ENCODE measurements around the gene MERTK. TPM values are rescaled to one million over a fixed set of nuclear protein-coding genes. Genes with fewer than 3 reads are reported as not detected.

MERTK gene
- total and polyA plus RNA-seq, 2 of the 13 experiments (the other 11 are each of a cell fraction or from before 2014, with no cell fraction given), result 37.3 to 44.7 TPM

- TF ChIP-seq RERE (CRISPR knock-in tag; IDR thresholded peaks at IDR 0.05; ENCODE audit: low read depth) (peak; percentile 44; the same call in 1 of the 2 replicates), MIER3 (CRISPR knock-in tag; IDR thresholded peaks at IDR 0.05; ENCODE audit: borderline replicate concordance) (no peak), ZNF12 (CRISPR knock-in tag; IDR thresholded peaks at IDR 0.05) (no peak), SAP130 (CRISPR knock-in tag; IDR thresholded peaks at IDR 0.05; ENCODE audit: low read depth) (no peak), ZNF552 (CRISPR knock-in tag; IDR thresholded peaks at IDR 0.05; ENCODE audit: borderline replicate concordance) (no peak), FOXP1 (IDR thresholded peaks at IDR 0.05) (no peak), FOXP1 (CRISPR knock-in tag; IDR thresholded peaks at IDR 0.05) (peak; percentile 28; the same call in 1 of the 2 replicates), ZNF83 (CRISPR knock-in tag; IDR thresholded peaks at IDR 0.05; ENCODE audit: borderline replicate concordance) (no peak), SIN3A (IDR thresholded peaks at IDR 0.05; ENCODE audit: borderline replicate concordance, low read depth, low read length) (no peak), TCF7 (IDR thresholded peaks at IDR 0.05; ENCODE audit: low read depth) (0 out of 2 replicates have a peak, but pooled peaks have one; percentile 10), BRD4 (CRISPR knock-in tag; IDR thresholded peaks at IDR 0.05) (no peak), PRDM10 (CRISPR knock-in tag; IDR thresholded peaks at IDR 0.05; ENCODE audit: low read depth) (no peak), U2AF1 (optimal IDR thresholded peaks at IDR 0.05; ENCODE audit: low read depth, low read length) (no peak), NONO (IDR thresholded peaks at IDR 0.05) (no peak), NONO (CRISPR knock-in tag; conservative IDR thresholded peaks at IDR 0.05) (0 out of 2 replicates have a peak, but pooled peaks have one; percentile 30), ARHGAP35 (CRISPR knock-in tag; IDR thresholded peaks at IDR 0.05; ENCODE audit: borderline replicate concordance) (no peak)
- TF ChIP-seq, protein P1, sequence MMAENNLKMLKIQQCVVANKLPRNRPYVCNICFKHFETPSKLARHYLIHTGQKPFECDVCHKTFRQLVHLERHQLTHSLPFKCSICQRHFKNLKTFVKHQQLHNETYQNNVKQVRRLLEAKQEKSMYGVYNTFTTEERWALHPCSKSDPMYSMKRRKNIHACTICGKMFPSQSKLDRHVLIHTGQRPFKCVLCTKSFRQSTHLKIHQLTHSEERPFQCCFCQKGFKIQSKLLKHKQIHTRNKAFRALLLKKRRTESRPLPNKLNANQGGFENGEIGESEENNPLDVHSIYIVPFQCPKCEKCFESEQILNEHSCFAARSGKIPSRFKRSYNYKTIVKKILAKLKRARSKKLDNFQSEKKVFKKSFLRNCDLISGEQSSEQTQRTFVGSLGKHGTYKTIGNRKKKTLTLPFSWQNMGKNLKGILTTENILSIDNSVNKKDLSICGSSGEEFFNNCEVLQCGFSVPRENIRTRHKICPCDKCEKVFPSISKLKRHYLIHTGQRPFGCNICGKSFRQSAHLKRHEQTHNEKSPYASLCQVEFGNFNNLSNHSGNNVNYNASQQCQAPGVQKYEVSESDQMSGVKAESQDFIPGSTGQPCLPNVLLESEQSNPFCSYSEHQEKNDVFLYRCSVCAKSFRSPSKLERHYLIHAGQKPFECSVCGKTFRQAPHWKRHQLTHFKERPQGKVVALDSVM (CRISPR knock-in tag; IDR thresholded peaks at IDR 0.05), result no peak
These were observed 34.5 kb downstream of the MERTK start (continued) for GRCh38 chr2:111932841-111933291.
